Measurements from ENCODE around the gene ANKH. TPM values are rescaled to one million over a fixed set of nuclear protein-coding genes. Genes with fewer than 3 reads are reported as not detected.

ANKH gene
- total RNA-seq, 1 experiment from 2014 or later = 13.9 TPM

GRCh38 chr5:14672082-14672481, 199.5 kb downstream of the ANKH start:
- H3K4me3 ChIP-seq (ENCODE audit: low read depth, low read length, poor library complexity, severe bottlenecking) = no peak overlapping the region
- intact Hi-C loops (cut with micrococcal nuclease; ENCODE audit: unreplicated experiment) = no loop called here
- ChIA-PET POLR2A (ENCODE audit: low non-redundant PET) (no interaction called here), CTCF (no interaction called here)
- no peaks in the 10 kb centered on the region for H3K4me1 ChIP-seq (ENCODE audit: insufficient read depth, low read length, poor library complexity, severe bottlenecking)
- no peak for DNase-seq (ENCODE audit: low spot score)
- H3K36me3 ChIP-seq (ENCODE audit: insufficient read depth, low read length, poor library complexity, severe bottlenecking) = no peaks in the 10 kb centered on the region
- TF ChIP-seq CTCF (conservative IDR thresholded peaks at IDR 0.05; ENCODE audit: low read depth, low read length) = no peak
- no peak for TF ChIP-seq EZH2 (IDR thresholded peaks at IDR 0.05; ENCODE audit: borderline replicate concordance, low read depth, low read length, poor library complexity, severe bottlenecking)
- H3K27me3 ChIP-seq (replicated peaks; ENCODE audit: insufficient read depth, low read depth, low read length, poor library complexity) = no peaks in the 10 kb centered on the region
- BruUV-seq (replicated peaks) = no TSS peak
- H3K9me3 ChIP-seq (ENCODE audit: low read depth, low read length, poor library complexity, severe bottlenecking) = no peaks in the 10 kb centered on the region
- no peak overlapping the region for H3K27ac ChIP-seq (ENCODE audit: low read depth, low read length, poor library complexity, severe bottlenecking)

DNA sequence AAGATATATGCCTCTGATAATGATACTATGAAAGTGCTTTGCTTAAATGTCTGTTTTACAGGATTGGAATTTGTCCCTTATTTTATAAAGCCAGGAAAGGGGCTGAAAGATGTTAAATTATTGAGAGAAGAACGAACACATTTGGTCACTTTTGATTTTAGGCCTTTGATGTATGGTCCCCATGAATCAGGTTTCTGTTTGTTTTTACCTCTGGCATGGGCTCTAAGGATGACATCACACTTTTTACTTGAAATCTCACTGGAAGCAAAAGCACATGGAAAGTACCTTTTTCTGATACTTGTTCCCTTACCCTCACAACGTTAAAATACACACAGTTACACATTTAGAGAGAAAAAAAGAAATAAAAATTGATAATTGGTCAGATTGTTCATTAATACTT, 200.2 kb downstream of the ANKH start:
- TF ChIP-seq CTCF (conservative IDR thresholded peaks at IDR 0.05; ENCODE audit: low read depth, low read length) (no peak), EZH2 (IDR thresholded peaks at IDR 0.05; ENCODE audit: borderline replicate concordance, low read depth, low read length, poor library complexity, severe bottlenecking) (no peak)
- H3K4me1 ChIP-seq (ENCODE audit: insufficient read depth, low read length, poor library complexity, severe bottlenecking) = peaks cover under 1% of the 10 kb centered on the region
- H3K36me3 ChIP-seq (ENCODE audit: insufficient read depth, low read length, poor library complexity, severe bottlenecking) = no peaks in the 10 kb centered on the region
- intact Hi-C loops (cut with micrococcal nuclease; ENCODE audit: unreplicated experiment) = no loop called here
- POLR2A ChIA-PET (ENCODE audit: low non-redundant PET) = no interaction called here
- no peaks in the 10 kb centered on the region for H3K27me3 ChIP-seq (replicated peaks; ENCODE audit: insufficient read depth, low read depth, low read length, poor library complexity)
- H3K27ac ChIP-seq (ENCODE audit: low read depth, low read length, poor library complexity, severe bottlenecking) = no peak overlapping the region
- CTCF ChIA-PET = no interaction called here
- DNase-seq (ENCODE audit: low spot score) = no peak
- H3K9me3 ChIP-seq (ENCODE audit: low read depth, low read length, poor library complexity, severe bottlenecking) = no peaks in the 10 kb centered on the region
- no TSS peak for BruUV-seq (replicated peaks)
- no peak overlapping the region for H3K4me3 ChIP-seq (ENCODE audit: low read depth, low read length, poor library complexity, severe bottlenecking)

DNA sequence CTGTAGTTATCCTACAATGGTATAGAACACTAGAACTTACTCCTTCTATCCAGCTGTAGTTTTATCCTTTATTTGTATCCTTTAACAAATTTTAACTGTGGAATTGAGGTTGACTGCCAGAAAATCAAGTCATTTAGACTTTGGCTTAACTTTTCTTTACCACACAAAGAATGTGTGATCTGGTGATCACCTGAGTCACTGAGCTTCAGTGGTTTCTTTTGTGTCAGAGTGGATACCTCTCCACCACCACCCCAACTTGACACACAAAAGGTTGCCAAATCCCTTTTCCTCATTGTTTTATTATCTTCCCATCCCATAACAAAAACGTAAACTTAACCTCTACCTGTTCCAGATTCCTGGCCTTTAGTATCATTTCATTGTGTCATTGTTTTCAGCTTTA, 201.6 kb downstream of the ANKH start:
- no TSS peak for BruUV-seq (replicated peaks)
- DNase-seq (ENCODE audit: low spot score) = no peak
- no peak overlapping the region for H3K4me3 ChIP-seq (ENCODE audit: low read depth, low read length, poor library complexity, severe bottlenecking)
- CTCF ChIA-PET = no interaction called here
- no peaks in the 10 kb centered on the region for H3K9me3 ChIP-seq (ENCODE audit: low read depth, low read length, poor library complexity, severe bottlenecking)
- H3K27ac ChIP-seq (ENCODE audit: low read depth, low read length, poor library complexity, severe bottlenecking) = no peak overlapping the region
- H3K27me3 ChIP-seq (replicated peaks; ENCODE audit: insufficient read depth, low read depth, low read length, poor library complexity) = no peaks in the 10 kb centered on the region
- no peaks in the 10 kb centered on the region for H3K36me3 ChIP-seq (ENCODE audit: insufficient read depth, low read length, poor library complexity, severe bottlenecking)
- POLR2A ChIA-PET (ENCODE audit: low non-redundant PET) = no interaction called here
- TF ChIP-seq CTCF (conservative IDR thresholded peaks at IDR 0.05; ENCODE audit: low read depth, low read length) (no peak), EZH2 (IDR thresholded peaks at IDR 0.05; ENCODE audit: borderline replicate concordance, low read depth, low read length, poor library complexity, severe bottlenecking) (no peak)
- H3K4me1 ChIP-seq (ENCODE audit: insufficient read depth, low read length, poor library complexity, severe bottlenecking) = peaks cover 8% of the 10 kb centered on the region
- intact Hi-C loops (cut with micrococcal nuclease; ENCODE audit: unreplicated experiment) = no loop called here
